GM12878 (cell line): ENCODE measurements around the gene RNF31. TPM values are rescaled to one million over a fixed set of nuclear protein-coding genes. Genes with fewer than 3 reads are reported as not detected.

ENCODE experiments used
- BCL11A ChIP-seq: IDR thresholded peaks from 2 replicates; pipeline ENCODE4 v1.6.1; 2011; ENCODE audit warnings: low read depth, low read length
- BMI1 ChIP-seq: fragments of 450-650 bp; IDR thresholded peaks from 2 replicates; pipeline ENCODE4 v1.6.1; 2016; ENCODE audit warnings: mild to moderate bottlenecking, moderate library complexity, borderline replicate concordance
- CBFB ChIP-seq: IDR thresholded peaks from 2 replicates; pipeline ENCODE4 v1.6.1; 2016; ENCODE audit warnings: antibody characterized with exemption, low read depth
- EGR1 ChIP-seq, 2 experiments: IDR thresholded peaks; 1 replicate in 1 of 2; 2 replicates in 1 of 2; pipeline ENCODE4 v1.6.1; 2011 to 2012; ENCODE audit warnings: low read depth in 2 of 2, low read length in 2 of 2, borderline replicate concordance in 1 of 2, mild to moderate bottlenecking in 1 of 2, moderate library complexity in 1 of 2
- ESRRA ChIP-seq: IDR thresholded peaks from 2 replicates; pipeline ENCODE4 v1.6.1; 2012; ENCODE audit warnings: mild to moderate bottlenecking, low read length, improper control_type of control experiment
- NFIC ChIP-seq: IDR thresholded peaks from 2 replicates; pipeline ENCODE4 v1.6.1; 2012; ENCODE audit warnings: low read depth, mild to moderate bottlenecking, inconsistent platforms, low read length, moderate library complexity
- NRF1 ChIP-seq: conservative IDR thresholded peaks from 2 replicates; pipeline ENCODE4 v1.6.1; 2011; ENCODE audit warnings: mild to moderate bottlenecking, low read depth, low read length, improper control_type of control experiment
- SIX5 ChIP-seq: IDR thresholded peaks from 2 replicates; pipeline ENCODE4 v1.6.1; 2011; ENCODE audit warnings: mild to moderate bottlenecking, low read depth, low read length, moderate library complexity; ENCODE audit not compliant: severe bottlenecking
- STAT3 ChIP-seq: IDR thresholded peaks from 2 replicates; pipeline ENCODE4 v1.6.1; 2011; ENCODE audit warnings: low read depth, low read length, improper control_type of control experiment
- YY1 ChIP-seq: IDR thresholded peaks from 2 replicates; pipeline ENCODE4 v1.6.1; 2011; ENCODE audit warnings: low read depth, mild to moderate bottlenecking, low read length
- ZSCAN29 ChIP-seq: fragments of 450-650 bp; IDR thresholded peaks from 2 replicates; pipeline ENCODE4 v1.6.1; 2017; ENCODE audit warnings: mild to moderate bottlenecking, moderate library complexity
- polyA plus RNA-seq, 11 experiments: library from polyadenylated mRNA; depleted of rRNA in 4 of 11; unstranded in 6 of 11; stranded (reverse) in 5 of 11; fragments of >200 nt; fragmentation: Nextera tagmentation in 4 of 11; fragmentation: Illumina TruSeq in 1 of 11; extraction: Ambion mirVana in 4 of 11; extraction: Trizol in 1 of 11; gene quantifications; 1 replicate in 1 of 11; 2 replicates in 10 of 11; pipeline versions ENCODE4 v1.2.1 to v1.2.3, GENCODE V29; 2011 to 2016; ENCODE audit warnings: inconsistent platforms in 2 of 11, missing spikeins in 2 of 11, low read depth in 1 of 11
- total RNA-seq, 4 experiments: library from RNA; depleted of rRNA in 3 of 4; stranded (reverse); fragments of >200 nt in 3 of 4; fragmentation: Illumina TruSeq in 1 of 4; extraction: Trizol in 1 of 4; gene quantifications; 2 replicates each; pipeline versions ENCODE4 v1.2.1 to v1.2.3, GENCODE V29; 2013 to 2021
- TF ChIP-seq, protein P1 (sequence below): fragments of 450-650 bp; IDR thresholded peaks from 2 replicates; pipeline ENCODE4 v1.6.1; 2017; ENCODE audit warnings: mild to moderate bottlenecking, moderate library complexity
- TF ChIP-seq, protein P2 (sequence below): fragments of 450-650 bp; IDR thresholded peaks from 2 replicates; pipeline ENCODE4 v1.6.1; 2016; ENCODE audit warnings: mild to moderate bottlenecking, moderate library complexity, borderline replicate concordance
- TF ChIP-seq, protein P3 (sequence below): IDR thresholded peaks from 2 replicates; pipeline ENCODE4 v1.6.1; 2011; ENCODE audit warnings: mild to moderate bottlenecking, low read depth, low read length, moderate library complexity; ENCODE audit not compliant: insufficient replicate concordance
- TF ChIP-seq, protein P4 (sequence below): fragments of 450-650 bp; IDR thresholded peaks from 2 replicates; pipeline ENCODE4 v1.6.1; 2017; ENCODE audit warnings: mild to moderate bottlenecking, moderate library complexity

RNF31 gene
- total and polyA plus RNA-seq, 10 of the 15 experiments (the other 5 are each of a cell fraction or from before 2014, with no cell fraction given) = 8.5 to 92.7 (median 52.0) TPM

DNA sequence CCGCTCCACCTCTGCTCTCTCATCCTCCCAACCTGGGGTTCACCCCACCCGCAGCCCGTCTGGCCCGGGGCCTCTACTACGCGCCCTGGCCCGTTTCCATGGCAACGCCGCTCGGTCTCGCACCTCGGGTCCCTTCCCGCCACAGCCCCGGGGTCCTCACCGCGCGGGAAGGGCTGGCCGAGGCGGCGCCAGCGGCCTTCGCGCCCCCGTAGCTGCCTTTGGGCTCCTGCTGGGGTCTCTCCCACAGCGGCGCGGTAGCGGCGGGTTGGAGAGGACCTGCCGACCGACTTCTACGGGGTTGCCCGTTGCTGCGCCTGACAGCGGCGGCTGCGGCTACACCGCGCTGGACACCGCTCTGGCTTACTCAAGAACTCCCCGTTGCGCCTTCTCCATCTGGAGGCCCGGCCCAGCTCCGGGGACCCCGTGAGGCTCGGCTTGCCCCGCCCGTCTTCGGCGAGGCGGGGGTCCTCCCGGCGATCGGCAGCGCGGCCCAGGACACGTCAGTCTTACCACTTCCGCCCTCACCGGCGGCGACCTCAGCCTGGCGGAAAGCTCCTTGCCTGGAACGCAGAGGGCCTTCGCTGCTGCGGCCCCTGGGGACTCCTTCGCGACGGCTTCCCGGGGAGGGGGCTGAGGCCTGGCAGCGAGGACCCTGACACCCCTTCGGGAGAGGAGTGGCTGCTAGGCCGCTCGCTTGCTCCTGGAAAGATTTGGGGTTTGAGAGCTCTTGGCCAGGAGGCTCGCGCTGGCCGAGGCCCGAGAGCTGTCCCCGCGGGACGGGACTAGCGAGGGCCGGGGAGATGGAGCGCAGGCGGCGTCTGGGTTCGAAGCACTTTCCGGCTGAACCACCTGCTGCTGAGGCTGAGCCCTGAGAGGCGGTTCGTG, 48.1 kb downstream of the RNF31 start, which contains the start of gene TM9SF1 (continued):
- no peak for TF ChIP-seq STAT3
- TF ChIP-seq NRF1 = no peak
- TF ChIP-seq, protein P1, sequence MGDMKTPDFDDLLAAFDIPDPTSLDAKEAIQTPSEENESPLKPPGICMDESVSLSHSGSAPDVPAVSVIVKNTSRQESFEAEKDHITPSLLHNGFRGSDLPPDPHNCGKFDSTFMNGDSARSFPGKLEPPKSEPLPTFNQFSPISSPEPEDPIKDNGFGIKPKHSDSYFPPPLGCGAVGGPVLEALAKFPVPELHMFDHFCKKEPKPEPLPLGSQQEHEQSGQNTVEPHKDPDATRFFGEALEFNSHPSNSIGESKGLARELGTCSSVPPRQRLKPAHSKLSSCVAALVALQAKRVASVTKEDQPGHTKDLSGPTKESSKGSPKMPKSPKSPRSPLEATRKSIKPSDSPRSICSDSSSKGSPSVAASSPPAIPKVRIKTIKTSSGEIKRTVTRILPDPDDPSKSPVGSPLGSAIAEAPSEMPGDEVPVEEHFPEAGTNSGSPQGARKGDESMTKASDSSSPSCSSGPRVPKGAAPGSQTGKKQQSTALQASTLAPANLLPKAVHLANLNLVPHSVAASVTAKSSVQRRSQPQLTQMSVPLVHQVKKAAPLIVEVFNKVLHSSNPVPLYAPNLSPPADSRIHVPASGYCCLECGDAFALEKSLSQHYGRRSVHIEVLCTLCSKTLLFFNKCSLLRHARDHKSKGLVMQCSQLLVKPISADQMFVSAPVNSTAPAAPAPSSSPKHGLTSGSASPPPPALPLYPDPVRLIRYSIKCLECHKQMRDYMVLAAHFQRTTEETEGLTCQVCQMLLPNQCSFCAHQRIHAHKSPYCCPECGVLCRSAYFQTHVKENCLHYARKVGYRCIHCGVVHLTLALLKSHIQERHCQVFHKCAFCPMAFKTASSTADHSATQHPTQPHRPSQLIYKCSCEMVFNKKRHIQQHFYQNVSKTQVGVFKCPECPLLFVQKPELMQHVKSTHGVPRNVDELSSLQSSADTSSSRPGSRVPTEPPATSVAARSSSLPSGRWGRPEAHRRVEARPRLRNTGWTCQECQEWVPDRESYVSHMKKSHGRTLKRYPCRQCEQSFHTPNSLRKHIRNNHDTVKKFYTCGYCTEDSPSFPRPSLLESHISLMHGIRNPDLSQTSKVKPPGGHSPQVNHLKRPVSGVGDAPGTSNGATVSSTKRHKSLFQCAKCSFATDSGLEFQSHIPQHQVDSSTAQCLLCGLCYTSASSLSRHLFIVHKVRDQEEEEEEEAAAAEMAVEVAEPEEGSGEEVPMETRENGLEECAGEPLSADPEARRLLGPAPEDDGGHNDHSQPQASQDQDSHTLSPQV = peak; percentile 73; the same call in 1 of the 2 replicates
- TF ChIP-seq CBFB = peak; percentile 92
- TF ChIP-seq, protein P2, sequence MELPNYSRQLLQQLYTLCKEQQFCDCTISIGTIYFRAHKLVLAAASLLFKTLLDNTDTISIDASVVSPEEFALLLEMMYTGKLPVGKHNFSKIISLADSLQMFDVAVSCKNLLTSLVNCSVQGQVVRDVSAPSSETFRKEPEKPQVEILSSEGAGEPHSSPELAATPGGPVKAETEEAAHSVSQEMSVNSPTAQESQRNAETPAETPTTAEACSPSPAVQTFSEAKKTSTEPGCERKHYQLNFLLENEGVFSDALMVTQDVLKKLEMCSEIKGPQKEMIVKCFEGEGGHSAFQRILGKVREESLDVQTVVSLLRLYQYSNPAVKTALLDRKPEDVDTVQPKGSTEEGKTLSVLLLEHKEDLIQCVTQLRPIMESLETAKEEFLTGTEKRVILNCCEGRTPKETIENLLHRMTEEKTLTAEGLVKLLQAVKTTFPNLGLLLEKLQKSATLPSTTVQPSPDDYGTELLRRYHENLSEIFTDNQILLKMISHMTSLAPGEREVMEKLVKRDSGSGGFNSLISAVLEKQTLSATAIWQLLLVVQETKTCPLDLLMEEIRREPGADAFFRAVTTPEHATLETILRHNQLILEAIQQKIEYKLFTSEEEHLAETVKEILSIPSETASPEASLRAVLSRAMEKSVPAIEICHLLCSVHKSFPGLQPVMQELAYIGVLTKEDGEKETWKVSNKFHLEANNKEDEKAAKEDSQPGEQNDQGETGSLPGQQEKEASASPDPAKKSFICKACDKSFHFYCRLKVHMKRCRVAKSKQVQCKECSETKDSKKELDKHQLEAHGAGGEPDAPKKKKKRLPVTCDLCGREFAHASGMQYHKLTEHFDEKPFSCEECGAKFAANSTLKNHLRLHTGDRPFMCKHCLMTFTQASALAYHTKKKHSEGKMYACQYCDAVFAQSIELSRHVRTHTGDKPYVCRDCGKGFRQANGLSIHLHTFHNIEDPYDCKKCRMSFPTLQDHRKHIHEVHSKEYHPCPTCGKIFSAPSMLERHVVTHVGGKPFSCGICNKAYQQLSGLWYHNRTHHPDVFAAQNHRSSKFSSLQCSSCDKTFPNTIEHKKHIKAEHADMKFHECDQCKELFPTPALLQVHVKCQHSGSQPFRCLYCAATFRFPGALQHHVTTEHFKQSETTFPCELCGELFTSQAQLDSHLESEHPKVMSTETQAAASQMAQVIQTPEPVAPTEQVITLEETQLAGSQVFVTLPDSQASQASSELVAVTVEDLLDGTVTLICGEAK = peak; percentile 91
- TF ChIP-seq ESRRA = no peak
- TF ChIP-seq YY1 = peak; percentile 74
- TF ChIP-seq, protein P3, sequence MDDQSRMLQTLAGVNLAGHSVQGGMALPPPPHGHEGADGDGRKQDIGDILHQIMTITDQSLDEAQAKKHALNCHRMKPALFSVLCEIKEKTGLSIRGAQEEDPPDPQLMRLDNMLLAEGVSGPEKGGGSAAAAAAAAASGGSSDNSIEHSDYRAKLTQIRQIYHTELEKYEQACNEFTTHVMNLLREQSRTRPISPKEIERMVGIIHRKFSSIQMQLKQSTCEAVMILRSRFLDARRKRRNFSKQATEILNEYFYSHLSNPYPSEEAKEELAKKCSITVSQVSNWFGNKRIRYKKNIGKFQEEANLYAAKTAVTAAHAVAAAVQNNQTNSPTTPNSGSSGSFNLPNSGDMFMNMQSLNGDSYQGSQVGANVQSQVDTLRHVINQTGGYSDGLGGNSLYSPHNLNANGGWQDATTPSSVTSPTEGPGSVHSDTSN = peak; percentile 37
- TF ChIP-seq SIX5 = peak; percentile 70
- no peak for TF ChIP-seq NFIC
- no peak for TF ChIP-seq ZSCAN29
- TF ChIP-seq, protein P4, sequence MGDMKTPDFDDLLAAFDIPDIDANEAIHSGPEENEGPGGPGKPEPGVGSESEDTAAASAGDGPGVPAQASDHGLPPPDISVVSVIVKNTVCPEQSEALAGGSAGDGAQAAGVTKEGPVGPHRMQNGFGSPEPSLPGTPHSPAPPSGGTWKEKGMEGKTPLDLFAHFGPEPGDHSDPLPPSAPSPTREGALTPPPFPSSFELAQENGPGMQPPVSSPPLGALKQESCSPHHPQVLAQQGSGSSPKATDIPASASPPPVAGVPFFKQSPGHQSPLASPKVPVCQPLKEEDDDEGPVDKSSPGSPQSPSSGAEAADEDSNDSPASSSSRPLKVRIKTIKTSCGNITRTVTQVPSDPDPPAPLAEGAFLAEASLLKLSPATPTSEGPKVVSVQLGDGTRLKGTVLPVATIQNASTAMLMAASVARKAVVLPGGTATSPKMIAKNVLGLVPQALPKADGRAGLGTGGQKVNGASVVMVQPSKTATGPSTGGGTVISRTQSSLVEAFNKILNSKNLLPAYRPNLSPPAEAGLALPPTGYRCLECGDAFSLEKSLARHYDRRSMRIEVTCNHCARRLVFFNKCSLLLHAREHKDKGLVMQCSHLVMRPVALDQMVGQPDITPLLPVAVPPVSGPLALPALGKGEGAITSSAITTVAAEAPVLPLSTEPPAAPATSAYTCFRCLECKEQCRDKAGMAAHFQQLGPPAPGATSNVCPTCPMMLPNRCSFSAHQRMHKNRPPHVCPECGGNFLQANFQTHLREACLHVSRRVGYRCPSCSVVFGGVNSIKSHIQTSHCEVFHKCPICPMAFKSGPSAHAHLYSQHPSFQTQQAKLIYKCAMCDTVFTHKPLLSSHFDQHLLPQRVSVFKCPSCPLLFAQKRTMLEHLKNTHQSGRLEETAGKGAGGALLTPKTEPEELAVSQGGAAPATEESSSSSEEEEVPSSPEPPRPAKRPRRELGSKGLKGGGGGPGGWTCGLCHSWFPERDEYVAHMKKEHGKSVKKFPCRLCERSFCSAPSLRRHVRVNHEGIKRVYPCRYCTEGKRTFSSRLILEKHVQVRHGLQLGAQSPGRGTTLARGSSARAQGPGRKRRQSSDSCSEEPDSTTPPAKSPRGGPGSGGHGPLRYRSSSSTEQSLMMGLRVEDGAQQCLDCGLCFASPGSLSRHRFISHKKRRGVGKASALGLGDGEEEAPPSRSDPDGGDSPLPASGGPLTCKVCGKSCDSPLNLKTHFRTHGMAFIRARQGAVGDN = peak; percentile 35; the same call in 1 of the 2 replicates
- peak; percentile 99 for TF ChIP-seq BMI1
- TF ChIP-seq BCL11A = no peak
- peak; percentile 12 to 37; a peak in 2 of 3 replicates for TF ChIP-seq EGR1 (IDR thresholded peaks at IDR 0.05; ENCODE audit: borderline replicate concordance in 1 of 2, low read depth in 2 of 2, low read length in 2 of 2)
